ENCODE results near the gene OCA2. TPM values are rescaled to one million over a fixed set of nuclear protein-coding genes. Genes with fewer than 3 reads are reported as not detected.
A peak's percentile ranks its signal among the peaks of the same experiment; 100 is the strongest.

The OCA2 gene
- total and polyA plus RNA-seq, 4 donors, result 0.49 to 23.0 (median 2.3) TPM

GRCh38 chr15:27878841-27879240 lies 220.3 kb downstream of the OCA2 start:
- Histone ChIP-seq H3K4me3 (no peak overlapping the region), H3K27ac (ENCODE audit: low read depth in 1 of 2, low read length in 1 of 2) (no peak overlapping the region), H3K9me3 (ENCODE audit: control insufficient read depth in 4 of 4, insufficient read depth in 3 of 4, low read length in 3 of 4) (peaks cover 0 to 7% (median under 1%) of the 10 kb centered on the region in 4 donors), H3K27me3 (ENCODE audit: control insufficient read depth in 3 of 3, insufficient read depth in 3 of 3, low read length in 2 of 3) (no peaks in the 10 kb centered on the region), H3K4me1 (ENCODE audit: control insufficient read depth in 5 of 5, insufficient read depth in 5 of 5, low read length in 5 of 5) (no peaks in the 10 kb centered on the region), H3K36me3 (ENCODE audit: control insufficient read depth in 4 of 4, insufficient read depth in 4 of 4, low read length in 4 of 4) (no peaks in the 10 kb centered on the region), H3K9ac (ENCODE audit: insufficient read depth in 1 of 2, low read length in 2 of 2) (no peak overlapping the region)
- DNase-seq, result no peak
- ATAC-seq (ENCODE audit: insufficient read depth, low FRiP score), result no peak
- TF ChIP-seq CTCF (IDR thresholded peaks at IDR 0.05; ENCODE audit: control extremely low read depth, extremely low read depth), result no peak
- 61 to 79% methylated on average over 5 of the region's 5 CpGs for WGBS, 2 donors

GRCh38 chr15:27873828-27874227 lies 225.3 kb downstream of the OCA2 start:
- Histone ChIP-seq H3K9ac (ENCODE audit: insufficient read depth in 1 of 2, low read length in 2 of 2) (no peak overlapping the region), H3K4me3 (no peak overlapping the region), H3K9me3 (ENCODE audit: control insufficient read depth in 4 of 4, insufficient read depth in 3 of 4, low read length in 3 of 4) (peaks cover 0 to 4% (median 0%) of the 10 kb centered on the region in 4 donors), H3K36me3 (ENCODE audit: control insufficient read depth in 4 of 4, insufficient read depth in 4 of 4, low read length in 4 of 4) (no peaks in the 10 kb centered on the region), H3K4me1 (ENCODE audit: control insufficient read depth in 5 of 5, insufficient read depth in 5 of 5, low read length in 5 of 5) (peaks cover 0 to 17% (median 0%) of the 10 kb centered on the region in 5 donors), H3K27ac (ENCODE audit: low read depth in 1 of 2, low read length in 1 of 2) (no peak overlapping the region), H3K27me3 (ENCODE audit: control insufficient read depth in 3 of 3, insufficient read depth in 3 of 3, low read length in 2 of 3) (no peaks in the 10 kb centered on the region)
- no peak for TF ChIP-seq CTCF (IDR thresholded peaks at IDR 0.05; ENCODE audit: control extremely low read depth, extremely low read depth)
- ATAC-seq (ENCODE audit: insufficient read depth, low FRiP score) (no peak), DNase-seq (no peak)

- peaks cover 0 to 17% (median 0%) of the 10 kb centered on the region in 5 donors for H3K4me1 ChIP-seq (ENCODE audit: control insufficient read depth in 5 of 5, insufficient read depth in 5 of 5, low read length in 5 of 5)
- no peaks in the 10 kb centered on the region for H3K27me3 ChIP-seq (ENCODE audit: control insufficient read depth in 3 of 3, insufficient read depth in 3 of 3, low read length in 2 of 3)
- H3K9ac ChIP-seq (ENCODE audit: insufficient read depth in 1 of 2, low read length in 2 of 2), result no peak overlapping the region
- no peak overlapping the region for H3K4me3 ChIP-seq
- H3K27ac ChIP-seq (ENCODE audit: low read depth in 1 of 2, low read length in 1 of 2), result no peak overlapping the region
- ATAC-seq (ENCODE audit: insufficient read depth, low FRiP score) (no peak), DNase-seq (peak in 1 of 3 donors; percentile 5)
- H3K36me3 ChIP-seq (ENCODE audit: control insufficient read depth in 4 of 4, insufficient read depth in 4 of 4, low read length in 4 of 4), result no peaks in the 10 kb centered on the region
- no peak for TF ChIP-seq CTCF (IDR thresholded peaks at IDR 0.05; ENCODE audit: control extremely low read depth, extremely low read depth)
- 80 to 86% methylated on average over 7 of the region's 7 CpGs for WGBS, 2 donors
- H3K9me3 ChIP-seq (ENCODE audit: control insufficient read depth in 4 of 4, insufficient read depth in 3 of 4, low read length in 3 of 4), result peaks cover 0 to 5% (median 0%) of the 10 kb centered on the region in 4 donors
These were observed 226.1 kb downstream of the OCA2 start for GRCh38 chr15:27873039-27873438.

- H3K36me3 ChIP-seq (ENCODE audit: control insufficient read depth in 4 of 4, insufficient read depth in 4 of 4, low read length in 4 of 4), result no peaks in the 10 kb centered on the region
- ATAC-seq (ENCODE audit: insufficient read depth, low FRiP score), result no peak
- no peak overlapping the region for H3K27ac ChIP-seq (ENCODE audit: low read depth in 1 of 2, low read length in 1 of 2)
- no peak overlapping the region for H3K4me3 ChIP-seq
- DNase-seq, result no peak
- TF ChIP-seq CTCF (IDR thresholded peaks at IDR 0.05; ENCODE audit: control extremely low read depth, extremely low read depth), result no peak
- WGBS, 2 donors, result 92 to 93% methylated on average over 9 of the region's 9 CpGs
- no peaks in the 10 kb centered on the region for H3K27me3 ChIP-seq (ENCODE audit: control insufficient read depth in 3 of 3, insufficient read depth in 3 of 3, low read length in 2 of 3)
- no peak overlapping the region for H3K9ac ChIP-seq (ENCODE audit: insufficient read depth in 1 of 2, low read length in 2 of 2)
- H3K4me1 ChIP-seq (ENCODE audit: control insufficient read depth in 5 of 5, insufficient read depth in 5 of 5, low read length in 5 of 5), result peaks cover 0 to 17% (median 0%) of the 10 kb centered on the region in 5 donors
- H3K9me3 ChIP-seq (ENCODE audit: control insufficient read depth in 4 of 4, insufficient read depth in 3 of 4, low read length in 3 of 4), result peaks cover 0 to 7% (median 0%) of the 10 kb centered on the region in 4 donors
These were observed 226.8 kb downstream of the OCA2 start for GRCh38 chr15:27872355-27872754.

All from lung (tissue), 12 donors.